HepG2 (cell line): ENCODE results near the gene NFXL1. TPM values are rescaled to one million over a fixed set of nuclear protein-coding genes. Genes with fewer than 3 reads are reported as not detected.

Experiments
- ATAC-seq: fragments of 200-7000 bp; cut with Tn5 transposase; 3 replicates; pipeline ENCODE4 v1.9.1; 2020; ENCODE audit warnings: mild to moderate bottlenecking, moderate library complexity
- BruUV-seq: library from RNA; stranded (reverse); fragments of 400-500 nt; replicated peaks from 2 replicates; lab custom pipeline; 2021; lab: Mats Ljungman, UMichigan
- CTCF ChIA-PET: fragments of 300-600 bp; formaldehyde crosslinking; extraction: SDS; loops from one replicate; lab custom pipeline; 2021; ENCODE audit warnings: low total read pairs, inconsistent platforms, low intra/inter-chr PET ratio; lab: Yijun Ruan, JAX
- POLR2A ChIA-PET: fragments of 350-600 bp; sonication (Branson Sonifier 250); formaldehyde crosslinking; loops from one replicate; lab custom pipeline; 2020; ENCODE audit warnings: antibody characterized with exemption, inconsistent platforms; lab: Yijun Ruan, JAX
- DNase-seq: peaks from one replicate; pipeline ENCODE4 v3.0.0-alpha.2; 2015; ENCODE audit warnings: low spot score
- FAIRE-seq: peaks from 3 replicates; lab custom pipeline; 2011; peaks lifted over from hg19 to GRCh38; lab: Jason Lieb, UNC
- H2AFZ ChIP-seq: one replicate; pipeline ENCODE4 v1.6.1; 2011; ENCODE audit warnings: low read length, inconsistent platforms
- H3K27ac ChIP-seq: fragments of 300-600 bp; 3 replicates; pipeline ENCODE4 v1.8.0; 2011; ENCODE audit warnings: mixed run types, mild to moderate bottlenecking, mixed read lengths, low read length, inconsistent platforms; ENCODE audit not compliant: insufficient read depth; ENCODE audit errors: extremely low read length
- H3K27me3 ChIP-seq, 2 experiments: fragments of 200-600 bp in 1 of 2; 2 replicates in 1 of 2; 3 replicates in 1 of 2; pipeline versions ENCODE4 v1.6.0 to v1.8.0; 2011; ENCODE audit warnings: low read length in 2 of 2, mild to moderate bottlenecking in 2 of 2, moderate library complexity in 2 of 2, inconsistent platforms in 1 of 2; ENCODE audit not compliant: insufficient read depth in 2 of 2, control insufficient read depth in 1 of 2
- H3K36me3 ChIP-seq, 2 experiments: fragments of 200-600 bp in 1 of 2; replicated peaks in 1 of 2; 2 replicates in 1 of 2; 3 replicates in 1 of 2; pipeline versions ENCODE4 v1.5.1 to v1.8.0; 2011; ENCODE audit warnings: low read length in 2 of 2, inconsistent platforms in 1 of 2; ENCODE audit not compliant: insufficient read depth in 2 of 2, control insufficient read depth in 1 of 2
- H3K4me1 ChIP-seq: 2 replicates; pipeline ENCODE4 v1.5.1; 2012; ENCODE audit warnings: low read length, inconsistent platforms; ENCODE audit not compliant: insufficient read depth
- H3K4me2 ChIP-seq: 2 replicates; pipeline ENCODE4 v1.6.0; 2011; ENCODE audit warnings: low read depth, low read length, inconsistent platforms
- H3K4me3 ChIP-seq, 3 experiments: fragments of 200-600 bp in 1 of 3; sonication (generic), shearing (Covaris generic) in 1 of 3; replicated peaks in 1 of 3; 2 replicates each; pipeline ENCODE4 v1.5.1; 2011 to 2016; ENCODE audit warnings: low read length in 3 of 3, inconsistent platforms in 2 of 3, low read depth in 2 of 3, mild to moderate bottlenecking in 2 of 3, control low read depth in 1 of 3, mixed read lengths in 1 of 3; ENCODE audit not compliant: insufficient read depth in 1 of 3
- H3K79me2 ChIP-seq: one replicate; pipeline ENCODE4 v1.6.1; 2011; ENCODE audit warnings: low read length, inconsistent platforms; ENCODE audit not compliant: insufficient read depth
- H3K9ac ChIP-seq: 2 replicates; pipeline ENCODE4 v1.6.0; 2011; ENCODE audit warnings: mild to moderate bottlenecking, low read depth, low read length, inconsistent platforms; ENCODE audit not compliant: insufficient read depth
- H3K9me3 ChIP-seq: 2 replicates; pipeline ENCODE4 v1.5.1; 2012; ENCODE audit warnings: mild to moderate bottlenecking, low read length
- H4K20me1 ChIP-seq: 2 replicates; pipeline ENCODE4 v1.6.0; 2011; ENCODE audit warnings: inconsistent platforms, mild to moderate bottlenecking, low read length, moderate library complexity; ENCODE audit not compliant: insufficient read depth
- BCL6 ChIP-seq: IDR thresholded peaks from 2 replicates; pipeline ENCODE4 v1.6.1; 2016; ENCODE audit warnings: missing genetic modification reagents, missing compliant biosample characterization
- CBX5 ChIP-seq: sonication (generic); formaldehyde crosslinking; IDR thresholded peaks from 2 replicates; pipeline ENCODE4 v1.4.0; 2020; ENCODE audit warnings: missing genetic modification reagents, borderline replicate concordance
- CENPX ChIP-seq: sonication (generic); formaldehyde crosslinking; IDR thresholded peaks from 2 replicates; pipeline ENCODE4 v1.9.0; 2021; ENCODE audit warnings: mild to moderate bottlenecking, missing genetic modification reagents, moderate library complexity
- DNMT1 ChIP-seq: sonication (generic); formaldehyde crosslinking; IDR thresholded peaks from 2 replicates; pipeline ENCODE4 v1.5.1; 2020; ENCODE audit warnings: mild to moderate bottlenecking, missing genetic modification reagents
- EED ChIP-seq: sonication (generic); formaldehyde crosslinking; IDR thresholded peaks from 2 replicates; pipeline ENCODE4 v1.5.0; 2020; ENCODE audit warnings: mild to moderate bottlenecking, missing genetic modification reagents
- GLMP ChIP-seq: sonication (generic); formaldehyde crosslinking; IDR thresholded peaks from 2 replicates; pipeline ENCODE4 v1.9.0; 2021; ENCODE audit warnings: missing genetic modification reagents, mild to moderate bottlenecking, borderline replicate concordance
- GTF2F1 ChIP-seq: fragments of 150-350 bp; IDR thresholded peaks from 2 replicates; pipeline ENCODE4 v1.6.1; 2014; ENCODE audit warnings: low read length
- HBP1 ChIP-seq: IDR thresholded peaks from 2 replicates; pipeline ENCODE4 v1.6.1; 2016; ENCODE audit warnings: low read depth, control low read depth
- HNF4A ChIP-seq: sonication (generic); formaldehyde crosslinking; IDR thresholded peaks from 2 replicates; pipeline ENCODE4 v1.4.0; 2020; ENCODE audit warnings: missing genetic modification reagents
- ISX ChIP-seq: sonication (generic); formaldehyde crosslinking; conservative IDR thresholded peaks from 2 replicates; pipeline ENCODE4 v1.5.0; 2020; ENCODE audit warnings: missing genetic modification reagents
- MNT ChIP-seq: fragments of 450-650 bp; IDR thresholded peaks from 2 replicates; pipeline ENCODE4 v1.6.1; 2016
- PAX8 ChIP-seq: sonication (generic); formaldehyde crosslinking; IDR thresholded peaks from 2 replicates; pipeline ENCODE4 v1.8.0; 2022; ENCODE audit warnings: mild to moderate bottlenecking, missing genetic modification reagents, borderline replicate concordance
- PBX2 ChIP-seq: IDR thresholded peaks from 2 replicates; pipeline ENCODE4 v1.6.1; 2016; ENCODE audit warnings: control low read depth
- RARA ChIP-seq: IDR thresholded peaks from 2 replicates; pipeline ENCODE4 v1.6.1; 2016; ENCODE audit warnings: missing genetic modification reagents, missing compliant biosample characterization
- SRSF4 ChIP-seq: fragments of 200-400 bp; formaldehyde crosslinking; IDR thresholded peaks from one replicate; pipeline ENCODE4 v1.6.1; 2018; ENCODE audit warnings: mild to moderate bottlenecking, low read depth, low read length, moderate library complexity; ENCODE audit not compliant: poor library complexity, severe bottlenecking
- TARDBP ChIP-seq: sonication (generic); formaldehyde crosslinking; IDR thresholded peaks from 2 replicates; pipeline ENCODE4 v1.8.0; 2022; ENCODE audit warnings: mild to moderate bottlenecking, missing genetic modification reagents
- YY1 ChIP-seq: IDR thresholded peaks from 2 replicates; pipeline ENCODE4 v1.6.1; 2011; ENCODE audit warnings: low read length, low read depth, moderate library complexity, mild to moderate bottlenecking; ENCODE audit not compliant: insufficient read depth, insufficient replicate concordance
- ZFYVE20 ChIP-seq: sonication (generic); formaldehyde crosslinking; IDR thresholded peaks from 2 replicates; pipeline ENCODE4 v1.8.0; 2023; ENCODE audit warnings: low read depth, mild to moderate bottlenecking, moderate library complexity, missing genetic modification reagents, borderline replicate concordance
- ZNF552 ChIP-seq: sonication (generic); formaldehyde crosslinking; IDR thresholded peaks from 2 replicates; pipeline ENCODE4 v1.9.0; 2022; ENCODE audit warnings: missing genetic modification reagents, mild to moderate bottlenecking, borderline replicate concordance
- ZNF720 ChIP-seq: sonication (generic); formaldehyde crosslinking; IDR thresholded peaks from 2 replicates; pipeline ENCODE4 v1.4.0; 2020; ENCODE audit warnings: missing genetic modification reagents
- WGBS: methylation state at CpG from one replicate; pipeline ENCODE4 v1.1.6; 2017; ENCODE audit warnings: low lambda C conversion rate; 5-methylcytosine and 5-hydroxymethylcytosine counted together
- in situ Hi-C: cut with HindIII; loops from 2 replicates; pipeline ENCODE4 v1.10.0; 2017; ENCODE audit warnings: low pct_unique_long_range_greater_than_20kb; ENCODE audit not compliant: extremely low pct_ligation_motif_present
- intact Hi-C: fragments of 100-400 bp; cut with micrococcal nuclease; formaldehyde crosslinking; loops from one replicate; pipeline ENCODE4 v1.10.0; 2022; ENCODE audit not compliant: unreplicated experiment
- polyA plus RNA-seq, 8 experiments: library from polyadenylated mRNA; depleted of rRNA in 3 of 8; stranded (reverse) in 7 of 8; unstranded in 1 of 8; fragments of >200 nt; fragmentation: Illumina TruSeq in 4 of 8; extraction: Trizol in 4 of 8; gene quantifications; 2 replicates each; pipeline versions ENCODE4 v1.2.1 to v1.2.3, GENCODE V29; 2011 to 2016; ENCODE audit warnings: low read depth in 4 of 8, missing spikeins in 1 of 8, mixed read lengths in 1 of 8; ENCODE audit not compliant: insufficient read depth in 1 of 8
- total RNA-seq, 5 experiments: library from RNA; depleted of rRNA; stranded (reverse); fragments of >200 nt; fragmentation: Illumina TruSeq; extraction: Trizol; gene quantifications; 2 replicates each; pipeline ENCODE4 v1.2.3, GENCODE V29; 2016; ENCODE audit warnings: low read depth in 1 of 5

The NFXL1 gene
- total and polyA plus RNA-seq, 2 of the 13 experiments (the other 11 are each of a cell fraction or from before 2014, with no cell fraction given) = 12.0 to 18.6 TPM

DNA sequence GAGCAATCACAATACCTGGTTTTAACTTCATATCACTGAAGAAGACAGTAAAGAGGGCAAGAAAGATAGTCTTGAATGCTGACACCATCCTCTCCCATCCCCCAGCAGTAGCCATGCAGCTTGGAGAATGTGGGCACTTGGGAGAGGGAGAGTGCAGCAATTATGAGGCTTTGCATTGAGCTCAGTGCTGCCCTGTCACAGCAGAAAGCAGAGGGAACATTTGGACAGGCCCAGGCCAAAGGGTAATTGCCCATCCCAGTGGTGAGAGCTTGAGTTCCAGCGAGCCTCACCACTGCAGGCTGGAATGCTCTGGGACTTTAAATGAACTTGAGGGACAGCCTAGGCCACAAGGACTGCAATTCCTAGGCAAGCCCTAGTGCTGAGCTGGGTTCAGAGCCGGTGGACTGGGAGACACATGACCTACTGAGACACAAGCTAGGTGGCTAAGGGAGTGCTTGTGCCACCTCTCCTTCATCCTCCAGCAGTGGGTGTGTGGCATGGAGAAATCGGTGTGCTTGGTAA lies 112.8 kb downstream of the NFXL1 start:
- no peak for TF ChIP-seq BCL6 (CRISPR knock-in tag)
- TF ChIP-seq HNF4A = no peak
- TF ChIP-seq ISX (CRISPR knock-in tag) = no peak
- TF ChIP-seq MNT = no peak
- no peak for TF ChIP-seq TARDBP (CRISPR knock-in tag)
- no peak for TF ChIP-seq RARA (CRISPR knock-in tag)
- TF ChIP-seq PAX8 (CRISPR knock-in tag) = no peak
- no peak for TF ChIP-seq ZNF552 (CRISPR knock-in tag)
- no peak for TF ChIP-seq GTF2F1
- no peak for TF ChIP-seq DNMT1 (CRISPR knock-in tag)
- TF ChIP-seq CBX5 (CRISPR knock-in tag) = no peak
- TF ChIP-seq YY1 = no peak
- TF ChIP-seq HBP1 (CRISPR knock-in tag) = no peak
- no peak for TF ChIP-seq SRSF4
- no peak for TF ChIP-seq GLMP (CRISPR knock-in tag)
- TF ChIP-seq CENPX (CRISPR knock-in tag) = no peak
- no peak for TF ChIP-seq EED (CRISPR knock-in tag)
- no peak for TF ChIP-seq PBX2
- no peak for TF ChIP-seq ZNF720 (CRISPR knock-in tag)
- no peak for TF ChIP-seq ZFYVE20 (CRISPR knock-in tag)
- CTCF ChIA-PET = no interaction called here
- ATAC-seq (peak; percentile 68), FAIRE-seq (no peak), DNase-seq (no peak)
- Histone ChIP-seq H3K4me3 (no peak overlapping the region; a peak in 1 of 6 replicates), H3K27me3 (no peaks in the 10 kb centered on the region), H3K79me2 (no peaks in the 10 kb centered on the region), H3K9ac (no peak overlapping the region), H3K27ac (no peak overlapping the region), H2AFZ (no peak overlapping the region), H3K9me3 (no peaks in the 10 kb centered on the region), H4K20me1 (no peaks in the 10 kb centered on the region), H3K36me3 (no peaks in the 10 kb centered on the region), H3K4me2 (no peak overlapping the region), H3K4me1 (peaks cover 15% of the 10 kb centered on the region; the same call in 1 of the 2 replicates)
- in situ Hi-C loops (no loop called here), intact Hi-C loops (no loop called here)
- POLR2A ChIA-PET = no interaction called here
- WGBS = 0% methylated on average over 2 of the region's 3 CpGs
- no TSS peak for BruUV-seq
